Activated CD4-positive, alpha-beta T cell treated with anti-CD3 and anti-CD28 coated beads for 36 hours (primary cell): ENCODE measurements around the gene IFI27. TPM values are rescaled to one million over a fixed set of nuclear protein-coding genes. Genes with fewer than 3 reads are reported as not detected.

Experiments
- ATAC-seq: fragments of 200-7000 bp; cut with Tn5 transposase; one replicate; pipeline ENCODE4 v1.10.0; 2021; ENCODE audit warnings: mild to moderate bottlenecking, moderate library complexity
- CTCF ChIA-PET: fragments of 350-600 bp; sonication (Branson Sonifier 250); formaldehyde crosslinking; loops from one replicate; lab custom pipeline; 2021; ENCODE audit warnings: antibody characterized with exemption; lab: Charles Lee
- POLR2A ChIA-PET: fragments of 350-600 bp; sonication (Branson Sonifier 250); formaldehyde crosslinking; loops from one replicate; lab custom pipeline; 2021; ENCODE audit warnings: antibody characterized with exemption, inconsistent platforms; lab: Charles Lee
- DNase-seq: peaks from one replicate; pipeline ENCODE4 v3.0.0-alpha.2; 2020
- H3K27ac Mint-ChIP-seq: one replicate; pipeline ENCODE4 v1.8.0; 2021; ENCODE audit warnings: mixed read lengths
- H3K27me3 Mint-ChIP-seq: one replicate; pipeline ENCODE4 v1.8.0; 2021; ENCODE audit warnings: mixed read lengths
- H3K36me3 Mint-ChIP-seq: one replicate; pipeline ENCODE4 v1.8.0; 2021; ENCODE audit warnings: low read depth, mixed read lengths
- H3K4me1 Mint-ChIP-seq: one replicate; pipeline ENCODE4 v1.8.0; 2021; ENCODE audit warnings: mixed read lengths
- H3K4me3 Mint-ChIP-seq: one replicate; pipeline ENCODE4 v1.8.0; 2021; ENCODE audit warnings: mild to moderate bottlenecking, moderate library complexity, mixed read lengths
- H3K9me3 Mint-ChIP-seq: one replicate; pipeline ENCODE4 v1.8.0; 2021; ENCODE audit warnings: low read depth, mixed read lengths
- intact Hi-C, 2 experiments: fragments of 100-400 bp; cut with DNase I in 1 of 2; cut with micrococcal nuclease in 1 of 2; formaldehyde crosslinking; loops; one replicate each; pipeline versions ENCODE4 v1.14.2 to v1.15.1; 2022 to 2024; cut with DNase I, micrococcal nuclease
- total RNA-seq, 2 experiments: library from RNA; stranded (reverse); gene quantifications; one replicate each; pipeline ENCODE4 v1.2.3, GENCODE V29; 2021

IFI27 gene
- total RNA-seq, 2 experiments from 2014 or later: 3.0 to 3.1 TPM

DNA sequence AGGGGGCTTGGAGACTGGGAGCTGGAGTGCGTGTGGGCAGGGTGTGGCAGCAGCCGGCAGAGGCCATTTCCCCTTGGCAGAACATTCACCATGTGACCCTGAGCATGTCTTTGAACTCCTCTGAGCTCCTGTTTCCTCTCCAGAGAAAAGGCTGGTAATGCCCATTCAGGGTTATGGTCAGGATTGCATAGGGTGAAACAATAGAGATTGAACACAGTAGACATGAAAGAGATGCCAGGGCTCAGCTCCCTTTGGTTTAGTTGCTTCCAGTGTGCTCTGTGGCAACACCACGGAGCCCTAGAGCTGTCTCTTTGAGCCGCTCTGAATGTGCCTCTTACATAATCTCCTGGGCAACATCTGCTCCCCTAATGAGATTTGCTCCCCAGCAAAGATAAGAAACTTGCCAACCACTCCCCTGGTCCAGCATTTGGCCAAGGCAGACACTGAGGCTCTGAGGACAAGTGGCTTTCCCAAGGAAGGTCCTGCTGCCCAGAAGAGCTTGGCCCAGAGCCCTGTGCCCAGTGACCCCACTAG, 4.6 kb downstream of the IFI27 start:
- ATAC-seq: no peak
- H3K4me3 Mint-ChIP-seq: no peak overlapping the region
- POLR2A ChIA-PET: no interaction called here
- H3K4me1 Mint-ChIP-seq: no peaks in the 10 kb centered on the region
- H3K27ac Mint-ChIP-seq: no peak overlapping the region
- no peaks in the 10 kb centered on the region for H3K9me3 Mint-ChIP-seq
- CTCF ChIA-PET: interaction anchor here (1.1 to 1.6 kb wide), 2 partner anchors 14 to 22 kb away, joined by 4 to 5 read pairs; no protein-coding TSS in a partner anchor
- intact Hi-C loops: no loop called here
- H3K27me3 Mint-ChIP-seq: peaks cover 8% of the 10 kb centered on the region
- no peak for DNase-seq
- H3K36me3 Mint-ChIP-seq: no peaks in the 10 kb centered on the region

DNA sequence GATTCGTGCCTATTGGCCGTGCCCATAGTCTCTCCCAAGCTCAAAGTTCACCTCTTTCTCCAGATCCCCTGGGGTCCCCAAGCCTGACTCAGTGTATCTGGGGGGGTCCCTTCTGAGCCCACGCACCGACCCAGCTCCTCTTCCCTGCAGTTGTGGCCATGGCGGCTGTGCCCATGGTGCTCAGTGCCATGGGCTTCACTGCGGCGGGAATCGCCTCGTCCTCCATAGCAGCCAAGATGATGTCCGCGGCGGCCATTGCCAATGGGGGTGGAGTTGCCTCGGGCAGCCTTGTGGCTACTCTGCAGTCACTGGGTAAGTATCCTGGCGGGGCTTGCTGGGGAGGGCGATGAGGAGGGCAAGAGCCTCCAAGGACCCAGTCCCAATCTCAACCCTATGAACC, 5.1 kb downstream of the IFI27 start:
- ATAC-seq (no peak), DNase-seq (no peak)
- peaks cover 2% of the 10 kb centered on the region for H3K36me3 Mint-ChIP-seq
- no peaks in the 10 kb centered on the region for H3K4me1 Mint-ChIP-seq
- intact Hi-C loops: no loop called here
- H3K9me3 Mint-ChIP-seq: peaks cover 2% of the 10 kb centered on the region
- H3K27ac Mint-ChIP-seq: peak overlapping the region; percentile 43
- ChIA-PET CTCF (interaction anchor here (0.6 to 1.6 kb wide), 3 partner anchors 13 to 51 kb away, joined by 3 to 5 read pairs (median 4); no protein-coding TSS in a partner anchor), POLR2A (no interaction called here)
- H3K4me3 Mint-ChIP-seq: no peak overlapping the region
- H3K27me3 Mint-ChIP-seq: peaks cover 8% of the 10 kb centered on the region

DNA sequence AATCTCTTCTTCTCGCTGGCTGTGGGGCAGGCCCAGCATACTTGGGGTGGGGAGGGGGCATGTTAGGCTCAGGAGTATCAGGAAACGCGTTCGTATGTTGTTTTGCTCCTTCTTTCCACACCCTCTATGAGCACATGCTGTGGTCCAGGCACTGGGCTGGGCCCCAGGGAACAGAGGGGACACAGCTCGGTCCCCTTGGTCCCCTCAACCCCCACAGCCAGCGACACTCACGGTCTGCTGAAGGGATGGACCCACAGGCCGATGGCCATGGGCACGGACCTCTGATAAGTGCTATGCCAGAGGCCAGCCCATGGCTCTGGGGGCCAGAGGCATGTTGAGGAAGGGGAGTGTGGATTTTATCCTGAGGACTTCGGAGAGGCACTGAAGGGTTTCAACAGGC, 6.2 kb downstream of the IFI27 start:
- no peak for DNase-seq
- peaks cover 3% of the 10 kb centered on the region for H3K36me3 Mint-ChIP-seq
- ChIA-PET CTCF (no interaction called here), POLR2A (no interaction called here)
- H3K4me3 Mint-ChIP-seq: no peak overlapping the region
- no peaks in the 10 kb centered on the region for H3K4me1 Mint-ChIP-seq
- intact Hi-C loops: no loop called here
- no peak overlapping the region for H3K27ac Mint-ChIP-seq
- peaks cover 9% of the 10 kb centered on the region for H3K9me3 Mint-ChIP-seq
- no peak for ATAC-seq
- peaks cover 8% of the 10 kb centered on the region for H3K27me3 Mint-ChIP-seq

DNA sequence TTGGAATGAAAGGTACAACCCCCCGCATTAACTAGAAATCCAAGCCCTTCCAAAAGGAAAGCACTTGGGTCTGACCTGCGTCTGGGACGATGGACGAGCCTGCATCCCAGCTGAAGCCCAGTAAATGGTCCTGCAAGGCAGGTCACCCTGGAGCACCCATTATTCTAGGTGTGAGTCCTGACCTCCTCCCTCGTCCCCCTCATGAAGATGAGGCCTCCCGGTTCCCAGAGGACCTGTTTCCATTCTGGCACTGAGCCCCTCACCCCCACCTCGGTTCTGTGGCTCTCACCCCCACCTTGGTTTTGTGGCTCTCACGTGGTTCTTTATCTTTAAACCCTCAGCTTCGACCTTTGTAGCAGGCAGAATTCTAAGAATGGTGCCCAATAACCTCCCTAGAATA, 7.3 kb downstream of the IFI27 start:
- Mint-ChIP-seq H3K27ac (no peak overlapping the region), H3K27me3 (peaks cover 8% of the 10 kb centered on the region), H3K4me1 (no peaks in the 10 kb centered on the region), H3K4me3 (no peak overlapping the region), H3K9me3 (peaks cover 11% of the 10 kb centered on the region), H3K36me3 (peaks cover 3% of the 10 kb centered on the region)
- DNase-seq (no peak), ATAC-seq (no peak)
- intact Hi-C loops: no loop called here
- CTCF ChIA-PET: interaction anchor here (0.9 kb wide), 1 partner anchor 83 kb away, joined by 3 read pairs; no protein-coding TSS in a partner anchor
- POLR2A ChIA-PET: no interaction called here

DNA sequence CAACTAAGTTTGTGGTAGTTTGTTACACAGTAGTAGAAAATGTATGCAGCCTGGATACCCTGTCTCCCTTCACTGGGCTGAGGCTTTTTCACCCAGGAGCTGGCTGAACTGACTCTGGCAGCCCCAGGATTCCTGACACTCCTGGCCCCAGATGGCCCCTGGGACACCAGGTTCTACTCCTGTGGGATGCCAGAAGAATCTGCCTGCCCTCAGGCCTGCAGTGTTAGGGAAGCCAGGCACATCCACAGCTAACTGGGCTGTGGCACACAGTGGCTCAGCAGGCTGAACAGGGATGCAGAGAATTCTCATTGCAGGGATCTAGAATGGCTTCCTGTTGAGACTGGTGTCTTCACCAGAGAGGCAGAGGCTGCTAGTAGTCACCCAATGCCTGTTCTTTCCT, 8.5 kb downstream of the IFI27 start:
- no peak for ATAC-seq
- peaks cover 3% of the 10 kb centered on the region for H3K36me3 Mint-ChIP-seq
- H3K4me3 Mint-ChIP-seq: no peak overlapping the region
- intact Hi-C loops: no loop called here
- no peaks in the 10 kb centered on the region for H3K4me1 Mint-ChIP-seq
- CTCF ChIA-PET: interaction anchor here (0.7 kb wide), 1 partner anchor 17 kb away, joined by 3 read pairs; no protein-coding TSS in a partner anchor
- DNase-seq: no peak
- H3K27ac Mint-ChIP-seq: no peak overlapping the region
- peaks cover 8% of the 10 kb centered on the region for H3K27me3 Mint-ChIP-seq
- H3K9me3 Mint-ChIP-seq: peaks cover 11% of the 10 kb centered on the region
- POLR2A ChIA-PET: no interaction called here

DNA sequence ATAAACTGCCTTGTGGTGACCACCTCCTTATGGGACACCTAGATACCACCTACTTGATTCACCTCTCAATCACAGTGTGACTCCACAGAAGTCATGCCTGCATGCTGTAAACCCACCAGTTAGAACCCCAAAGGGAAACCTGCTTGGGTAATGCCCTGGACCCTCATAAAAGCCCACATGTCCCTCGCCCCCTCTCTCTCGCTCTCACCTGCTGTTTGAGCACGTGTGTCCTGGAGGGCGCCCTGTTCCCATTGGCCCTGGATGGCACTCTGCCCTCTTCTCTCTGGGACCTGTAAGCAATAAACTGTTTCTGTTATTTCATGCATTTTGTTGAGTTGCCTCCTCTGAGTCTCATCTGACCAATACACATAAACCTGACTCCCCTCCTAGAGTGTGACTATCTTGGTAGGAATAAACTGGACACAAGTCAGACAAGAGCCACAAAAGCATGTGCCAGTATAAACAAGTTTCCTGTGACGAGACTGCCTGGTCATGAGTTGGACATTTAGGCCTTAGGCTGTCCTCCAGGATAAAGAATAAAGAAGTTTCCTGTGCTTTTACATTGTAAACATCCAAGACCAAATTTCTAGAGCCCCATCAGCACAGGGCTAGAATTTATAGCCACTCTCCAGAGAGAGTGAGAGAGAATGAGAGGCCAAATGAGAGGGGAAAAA, 10.3 kb downstream of the IFI27 start:
- no peak for ATAC-seq
- peaks cover 3% of the 10 kb centered on the region for H3K36me3 Mint-ChIP-seq
- POLR2A ChIA-PET: no interaction called here

DNA sequence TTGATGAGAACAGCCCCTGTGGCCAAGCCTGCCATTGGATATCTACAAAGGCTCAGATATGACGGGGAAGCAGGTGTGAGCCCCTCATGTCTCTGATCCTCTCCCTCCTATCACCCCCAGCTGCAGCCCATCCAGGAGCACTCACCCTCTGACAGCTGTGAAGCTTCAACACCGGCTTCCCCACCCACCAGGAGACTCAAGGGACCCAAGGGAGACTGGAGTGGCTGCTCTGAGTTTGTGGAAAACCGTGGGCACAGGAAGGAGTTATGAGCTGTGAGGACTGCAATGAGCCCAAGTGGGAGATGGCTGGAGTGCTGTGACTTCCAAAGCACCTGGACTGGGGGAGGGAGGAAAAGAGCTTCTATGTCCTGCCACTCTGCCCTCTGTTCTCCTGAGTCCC, 10.9 kb downstream of the IFI27 start:
- Mint-ChIP-seq H3K27me3 (peaks cover 4% of the 10 kb centered on the region), H3K27ac (no peak overlapping the region), H3K4me1 (no peaks in the 10 kb centered on the region), H3K36me3 (peaks cover 3% of the 10 kb centered on the region), H3K4me3 (no peak overlapping the region), H3K9me3 (peaks cover 11% of the 10 kb centered on the region)
- ATAC-seq: no peak
- no peak for DNase-seq
- intact Hi-C loops: no loop called here
- ChIA-PET POLR2A (no interaction called here), CTCF (interaction anchor here (0.6 to 1.4 kb wide), 3 partner anchors 15 to 84 kb away, joined by 3 to 5 read pairs (median 3); no protein-coding TSS in a partner anchor)

More for the DNA sequence above, 10.3 kb downstream of the IFI27 start:
- no peak overlapping the region for H3K27ac Mint-ChIP-seq
- no peak overlapping the region for H3K4me3 Mint-ChIP-seq
- H3K27me3 Mint-ChIP-seq: peaks cover 4% of the 10 kb centered on the region
- H3K9me3 Mint-ChIP-seq: peaks cover 11% of the 10 kb centered on the region
- CTCF ChIA-PET: no interaction called here
- intact Hi-C loops: no loop called here
- DNase-seq: no peak
- no peaks in the 10 kb centered on the region for H3K4me1 Mint-ChIP-seq

DNA sequence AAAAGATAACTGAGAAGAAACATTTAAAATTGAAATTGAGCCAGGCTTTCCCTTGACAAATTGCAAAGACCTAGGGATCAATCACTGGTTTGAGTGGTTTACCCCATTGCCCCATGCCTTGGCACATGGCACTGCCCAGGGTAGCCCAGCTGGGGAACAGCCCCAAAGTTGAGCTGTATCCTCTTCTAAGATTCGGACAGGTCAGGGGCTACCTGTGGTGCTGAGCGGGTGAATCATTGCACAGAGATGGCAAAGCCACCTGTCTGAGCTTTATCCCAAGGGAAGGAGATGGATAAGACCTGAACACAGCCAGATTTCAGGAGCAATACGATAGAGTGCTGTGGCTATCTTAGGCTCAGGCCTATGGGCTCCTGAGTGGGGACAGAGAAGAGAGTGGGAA, 11.9 kb downstream of the IFI27 start:
- ChIA-PET CTCF (interaction anchor here (1.4 kb wide), 1 partner anchor 85 kb away, joined by 5 read pairs; no protein-coding TSS in a partner anchor), POLR2A (no interaction called here)
- Mint-ChIP-seq H3K9me3 (peaks cover 11% of the 10 kb centered on the region), H3K4me3 (no peak overlapping the region), H3K27me3 (peaks cover 3% of the 10 kb centered on the region), H3K36me3 (peaks cover 3% of the 10 kb centered on the region), H3K4me1 (no peaks in the 10 kb centered on the region), H3K27ac (no peak overlapping the region)
- intact Hi-C loops: no loop called here
- no peak for ATAC-seq
- DNase-seq: no peak

DNA sequence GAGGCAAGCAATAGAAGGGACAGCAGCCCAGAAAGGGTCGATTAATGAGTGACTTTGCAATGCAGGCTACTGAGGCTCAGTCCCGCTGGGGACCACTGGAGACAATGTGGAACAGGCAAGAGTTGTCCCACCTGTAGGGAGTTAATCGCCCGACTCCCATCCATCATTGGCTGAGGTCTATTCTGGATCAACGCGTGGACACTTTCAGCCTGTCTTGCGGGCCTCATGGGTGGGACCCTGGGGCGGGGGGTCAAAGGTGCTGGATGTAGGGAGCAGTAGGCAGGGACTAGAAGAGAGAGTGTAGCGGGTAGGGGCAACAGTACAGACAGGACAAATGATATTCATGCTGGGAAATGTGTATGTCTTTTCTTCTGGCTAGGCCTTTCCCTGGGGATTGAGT, 12.8 kb downstream of the IFI27 start:
- peaks cover 3% of the 10 kb centered on the region for H3K4me1 Mint-ChIP-seq

DNA sequence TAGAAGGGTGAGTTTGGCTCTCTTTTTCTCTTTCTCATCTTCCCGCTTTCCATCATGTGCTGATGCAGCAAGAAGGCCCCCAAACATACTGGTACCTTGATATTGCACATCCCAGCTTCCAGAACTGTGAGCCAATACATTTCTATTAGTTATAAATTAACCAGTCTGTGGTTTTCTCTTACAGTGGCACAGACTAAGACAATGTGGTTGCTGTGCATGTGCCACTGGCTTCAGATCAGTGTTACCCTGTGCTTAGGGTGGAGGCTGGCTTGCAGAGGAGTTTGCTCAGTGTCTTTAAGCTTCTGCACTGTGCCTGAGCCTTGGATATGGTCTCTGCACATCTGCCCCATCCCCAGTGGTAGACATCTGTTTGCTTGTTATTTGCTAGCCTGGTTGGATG, 13.3 kb downstream of the IFI27 start:
- Mint-ChIP-seq H3K27me3 (no peaks in the 10 kb centered on the region), H3K36me3 (peaks cover 3% of the 10 kb centered on the region), H3K4me3 (no peak overlapping the region), H3K9me3 (peaks cover 11% of the 10 kb centered on the region), H3K4me1 (peaks cover 9% of the 10 kb centered on the region), H3K27ac (no peak overlapping the region)
- ChIA-PET CTCF (no interaction called here), POLR2A (no interaction called here)
- intact Hi-C loops: no loop called here
- ATAC-seq (no peak), DNase-seq (no peak)

More for the DNA sequence above, 12.8 kb downstream of the IFI27 start:
- intact Hi-C loops: no loop called here
- Mint-ChIP-seq H3K36me3 (peaks cover 3% of the 10 kb centered on the region), H3K9me3 (peaks cover 11% of the 10 kb centered on the region), H3K27ac (no peak overlapping the region), H3K4me3 (no peak overlapping the region), H3K27me3 (no peaks in the 10 kb centered on the region)
- no peak for DNase-seq
- POLR2A ChIA-PET: no interaction called here
- ATAC-seq: no peak
- CTCF ChIA-PET: no interaction called here

DNA sequence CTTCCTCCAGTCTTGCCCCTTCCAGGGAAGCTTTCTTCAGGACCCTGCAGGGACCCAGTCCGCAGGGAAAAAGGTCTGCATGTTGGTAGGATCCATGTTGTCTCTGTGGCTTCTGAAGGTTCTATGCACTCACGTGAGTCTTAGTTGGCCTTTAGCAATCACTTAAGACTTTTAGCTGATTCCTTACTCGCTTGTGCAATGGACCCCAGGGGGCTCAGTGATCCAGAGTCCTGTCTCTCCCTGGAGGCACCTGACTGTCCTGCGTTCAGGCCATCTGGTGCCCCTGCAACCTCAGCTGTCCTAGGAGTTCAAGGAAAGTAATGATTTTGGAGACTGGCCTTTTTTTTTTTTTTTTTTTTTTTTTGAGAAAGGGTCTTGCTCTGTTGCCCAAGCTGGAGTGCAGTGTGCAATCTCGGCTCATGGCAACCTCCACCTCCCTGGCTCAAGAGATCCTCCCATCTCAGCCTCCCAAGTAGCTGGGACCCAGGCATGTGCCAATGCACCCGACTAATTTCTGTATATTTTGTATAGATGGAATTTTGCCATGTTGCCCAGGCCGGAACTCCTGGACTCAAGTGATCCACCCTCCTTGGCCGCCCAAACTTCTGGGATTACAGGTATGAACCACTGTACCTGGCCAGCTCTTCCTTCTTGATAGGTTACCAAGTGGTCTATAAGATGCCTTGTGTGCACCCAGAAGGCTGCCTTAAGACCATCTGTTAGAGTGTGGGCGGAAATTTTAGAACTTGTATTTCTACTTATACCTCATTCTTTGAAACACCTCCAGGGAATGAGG, 14.2 kb downstream of the IFI27 start:
- Mint-ChIP-seq H3K9me3 (peaks cover 11% of the 10 kb centered on the region), H3K27me3 (no peaks in the 10 kb centered on the region), H3K27ac (no peak overlapping the region), H3K4me3 (no peak overlapping the region), H3K4me1 (peaks cover 12% of the 10 kb centered on the region), H3K36me3 (peaks cover 3% of the 10 kb centered on the region)
- no peak for DNase-seq
- POLR2A ChIA-PET: no interaction called here
- intact Hi-C loops: no loop called here
- CTCF ChIA-PET: interaction anchor here (0.8 to 1.5 kb wide), 4 partner anchors 12 to 185 kb away, joined by 3 to 4 read pairs (median 4); no protein-coding TSS in a partner anchor
- no peak for ATAC-seq
